WTC11 (cell line): Measurements from ENCODE around the gene RPP38. TPM values are rescaled to one million over a fixed set of nuclear protein-coding genes. Genes with fewer than 3 reads are reported as not detected.

Experiments
- ATAC-seq: fragments of 200-7000 bp; cut with Tn5 transposase; 2 replicates; pipeline ENCODE4 v1.10.0; 2021; ENCODE audit warnings: mild to moderate bottlenecking, moderate library complexity
- CTCF ChIA-PET: fragments of 300-600 bp; sonication (Branson Sonifier 250); formaldehyde crosslinking; loops from one replicate; lab custom pipeline; 2021; ENCODE audit warnings: antibody characterized with exemption; lab: Charles Lee
- POLR2A ChIA-PET: fragments of 350-600 bp; sonication (Branson Sonifier 250); formaldehyde crosslinking; loops from one replicate; lab custom pipeline; 2021; ENCODE audit warnings: antibody characterized with exemption; lab: Charles Lee
- DNase-seq: peaks from one replicate; pipeline ENCODE4 v3.0.0; 2021; ENCODE audit warnings: low spot score
- H3K27ac Mint-ChIP-seq: 2 replicates; pipeline ENCODE4 v1.8.0; 2021; ENCODE audit warnings: mixed read lengths
- H3K27me3 Mint-ChIP-seq: 2 replicates; pipeline ENCODE4 v1.8.0; 2021; ENCODE audit warnings: low read depth, mild to moderate bottlenecking, moderate library complexity, mixed read lengths
- H3K36me3 Mint-ChIP-seq: 2 replicates; pipeline ENCODE4 v1.8.0; 2021; ENCODE audit warnings: mixed read lengths
- H3K4me1 Mint-ChIP-seq: 2 replicates; pipeline ENCODE4 v1.8.0; 2022; ENCODE audit warnings: mixed read lengths
- H3K4me3 Mint-ChIP-seq: 2 replicates; pipeline ENCODE4 v1.8.0; 2021; ENCODE audit warnings: mild to moderate bottlenecking, moderate library complexity, mixed read lengths
- H3K9me3 Mint-ChIP-seq: 2 replicates; pipeline ENCODE4 v1.8.0; 2021; ENCODE audit warnings: mixed read lengths
- AFF4 ChIP-seq: sonication (generic); formaldehyde crosslinking; IDR thresholded peaks from 2 replicates; pipeline ENCODE4 v1.8.1; 2023; ENCODE audit warnings: mild to moderate bottlenecking, missing genetic modification reagents, borderline replicate concordance
- ATF6 ChIP-seq: sonication (generic); formaldehyde crosslinking; IDR thresholded peaks from 2 replicates; pipeline ENCODE4 v1.8.1; 2023; ENCODE audit warnings: mild to moderate bottlenecking, missing genetic modification reagents
- ESRRA ChIP-seq: sonication (generic); formaldehyde crosslinking; IDR thresholded peaks from 2 replicates; pipeline ENCODE4 v1.8.1; 2022; ENCODE audit warnings: mild to moderate bottlenecking, missing genetic modification reagents, borderline replicate concordance
- FOXK1 ChIP-seq: sonication (generic); formaldehyde crosslinking; IDR thresholded peaks from 2 replicates; pipeline ENCODE4 v1.8.0; 2022; ENCODE audit warnings: mild to moderate bottlenecking, moderate library complexity, missing genetic modification reagents
- FOXP1 ChIP-seq: sonication (generic); formaldehyde crosslinking; IDR thresholded peaks from 2 replicates; pipeline ENCODE4 v1.8.0; 2022; ENCODE audit warnings: missing genetic modification reagents, mild to moderate bottlenecking, moderate library complexity, borderline replicate concordance
- IRF1 ChIP-seq: sonication (generic); formaldehyde crosslinking; IDR thresholded peaks from 2 replicates; pipeline ENCODE4 v1.8.0; 2023; ENCODE audit warnings: missing genetic modification reagents
- JAZF1 ChIP-seq: fragments of 250-450 bp; sonication (Bioruptor Pico); IDR thresholded peaks from 2 replicates; pipeline ENCODE4 v1.9.0; 2021; ENCODE audit warnings: moderate library complexity, mild to moderate bottlenecking, inconsistent platforms
- MLX ChIP-seq: sonication (generic); formaldehyde crosslinking; IDR thresholded peaks from 2 replicates; pipeline ENCODE4 v1.8.1; 2023; ENCODE audit warnings: mild to moderate bottlenecking, missing genetic modification reagents, moderate library complexity
- NFATC4 ChIP-seq: fragments of 250-450 bp; sonication (Bioruptor Pico); IDR thresholded peaks from 2 replicates; pipeline ENCODE4 v1.9.0; 2021; ENCODE audit warnings: mild to moderate bottlenecking
- SMAD4 ChIP-seq: sonication (generic); formaldehyde crosslinking; IDR thresholded peaks from 2 replicates; pipeline ENCODE4 v1.8.0; 2022; ENCODE audit warnings: mild to moderate bottlenecking, missing genetic modification reagents
- USF2 ChIP-seq: sonication (generic); formaldehyde crosslinking; IDR thresholded peaks from 2 replicates; pipeline ENCODE4 v1.8.1; 2023; ENCODE audit warnings: mild to moderate bottlenecking, missing genetic modification reagents, moderate library complexity
- ZBTB43 ChIP-seq: sonication (generic); formaldehyde crosslinking; IDR thresholded peaks from 2 replicates; pipeline ENCODE4 v1.8.1; 2023; ENCODE audit warnings: mild to moderate bottlenecking, missing genetic modification reagents
- ZNF416 ChIP-seq: fragments of 250-450 bp; sonication (Bioruptor Pico); IDR thresholded peaks from 2 replicates; pipeline ENCODE4 v1.9.0; 2021; ENCODE audit warnings: mild to moderate bottlenecking, inconsistent platforms
- ZNF423 ChIP-seq: fragments of 250-450 bp; sonication (Bioruptor Pico); IDR thresholded peaks from 2 replicates; pipeline ENCODE4 v2.1.2; 2022; ENCODE audit warnings: mild to moderate bottlenecking, moderate library complexity
- ZNF425 ChIP-seq: fragments of 250-450 bp; sonication (Bioruptor Pico); conservative IDR thresholded peaks from 2 replicates; pipeline ENCODE4 v1.9.0; 2021; ENCODE audit warnings: mild to moderate bottlenecking
- ZSCAN18 ChIP-seq: fragments of 250-450 bp; sonication (Bioruptor Pico); IDR thresholded peaks from 2 replicates; pipeline ENCODE4 v2.1.2; 2022; ENCODE audit warnings: mild to moderate bottlenecking, moderate library complexity
- total RNA-seq: library from RNA; stranded (reverse); gene quantifications from 3 replicates; pipeline ENCODE4 v1.2.3, GENCODE V29; 2021

The RPP38 gene
- total RNA-seq, 1 experiment from 2014 or later = 20.9 TPM

- H3K9me3 Mint-ChIP-seq = peaks cover 4% of the 10 kb centered on the region
- H3K27ac Mint-ChIP-seq = peak overlapping the region; percentile 57; the same call in 1 of the 2 replicates
- ATAC-seq = no peak
- TF ChIP-seq ESRRA (CRISPR knock-in tag) (no peak), ZNF423 (CRISPR knock-in tag) (no peak), USF2 (CRISPR knock-in tag) (no peak), AFF4 (no peak), MLX (CRISPR knock-in tag) (no peak), FOXP1 (CRISPR knock-in tag) (no peak), IRF1 (no peak), JAZF1 (CRISPR knock-in tag) (no peak), NFATC4 (CRISPR knock-in tag) (no peak), ZNF425 (CRISPR knock-in tag) (no peak), SMAD4 (no peak), ZSCAN18 (no peak), ATF6 (CRISPR knock-in tag) (no peak), FOXK1 (CRISPR knock-in tag) (no peak), ZNF416 (no peak), ZBTB43 (CRISPR knock-in tag) (no peak)
- CTCF ChIA-PET = no interaction called here
- no peaks in the 10 kb centered on the region for H3K27me3 Mint-ChIP-seq
- H3K4me3 Mint-ChIP-seq = no peak overlapping the region
- peaks cover 29% of the 10 kb centered on the region for H3K36me3 Mint-ChIP-seq
- no peak for DNase-seq
- no peaks in the 10 kb centered on the region for H3K4me1 Mint-ChIP-seq
- POLR2A ChIA-PET = no interaction called here
Measured at GRCh38 chr10:15124190-15124589, 27.0 kb downstream of the RPP38 start.
